A204.1 (cell line): Measurements from ENCODE around the gene ZC2HC1C.
"Not testable (repeated sequence)": the region's sequence is repeated elsewhere in the genome, so short reads cannot be mapped to it uniquely, and the experiment has no call there.

Source experiments
- FAIRE-seq: peaks from 2 replicates; lab custom pipeline; 2012; peaks lifted over from hg19 to GRCh38; lab: Jason Lieb, UNC

The ZC2HC1C gene

DNA sequence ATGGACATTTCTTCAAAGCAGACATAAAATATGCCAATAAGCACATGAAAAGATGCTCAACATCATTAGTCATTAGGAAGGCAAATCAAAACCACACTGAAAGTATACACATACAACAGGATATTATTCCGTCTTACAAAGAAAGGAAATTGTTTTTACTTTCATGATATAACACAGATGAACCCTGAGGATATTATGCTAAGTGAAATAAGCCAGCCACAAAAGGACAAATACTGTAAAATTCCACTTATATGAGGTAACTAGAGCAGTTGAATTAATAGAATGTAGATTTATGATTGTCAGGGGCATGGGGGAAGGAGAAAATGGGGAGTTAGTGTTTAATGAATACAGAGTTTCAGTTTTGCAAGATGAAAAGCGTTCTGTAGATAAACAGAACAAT is 9.8 kb upstream of the ZC2HC1C start:
- no peak for FAIRE-seq

DNA sequence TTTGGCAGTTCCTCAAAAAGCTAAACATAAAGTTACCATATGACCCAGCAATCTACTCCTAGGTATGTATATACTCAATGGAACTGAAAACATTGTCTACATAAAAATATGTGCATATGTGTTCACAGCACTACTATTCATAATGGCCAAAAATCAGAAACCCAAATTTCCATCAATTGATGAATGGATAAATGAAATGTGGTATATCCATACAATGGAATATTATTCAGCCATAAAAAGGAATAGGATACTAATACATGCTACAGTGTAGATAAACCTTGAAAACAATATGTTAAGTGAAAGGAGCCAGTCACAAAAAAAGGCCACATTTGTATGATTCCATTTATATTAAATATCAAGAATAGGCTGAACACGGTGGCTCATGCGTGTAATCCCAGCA is 9.0 kb upstream of the ZC2HC1C start:
- no peak for FAIRE-seq

DNA sequence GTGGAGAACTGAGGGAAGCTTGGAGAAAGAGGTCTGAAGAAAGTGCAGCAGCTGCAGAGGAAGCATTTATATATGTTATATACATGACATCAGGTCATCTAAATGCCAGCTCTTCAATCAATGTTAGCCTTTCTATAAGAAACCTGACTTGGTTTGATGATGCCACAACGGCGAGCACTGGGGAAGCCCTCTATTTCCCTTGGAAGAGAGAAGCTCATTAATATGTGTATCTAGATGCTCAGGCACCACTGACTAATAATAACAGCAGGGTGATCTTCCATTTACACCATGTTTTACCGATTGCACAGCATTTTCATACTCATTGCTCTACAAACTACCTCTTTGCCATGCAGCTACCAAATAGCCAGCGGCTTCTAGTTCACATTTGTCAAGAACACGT is 6.4 kb upstream of the ZC2HC1C start:
- FAIRE-seq: no peak

DNA sequence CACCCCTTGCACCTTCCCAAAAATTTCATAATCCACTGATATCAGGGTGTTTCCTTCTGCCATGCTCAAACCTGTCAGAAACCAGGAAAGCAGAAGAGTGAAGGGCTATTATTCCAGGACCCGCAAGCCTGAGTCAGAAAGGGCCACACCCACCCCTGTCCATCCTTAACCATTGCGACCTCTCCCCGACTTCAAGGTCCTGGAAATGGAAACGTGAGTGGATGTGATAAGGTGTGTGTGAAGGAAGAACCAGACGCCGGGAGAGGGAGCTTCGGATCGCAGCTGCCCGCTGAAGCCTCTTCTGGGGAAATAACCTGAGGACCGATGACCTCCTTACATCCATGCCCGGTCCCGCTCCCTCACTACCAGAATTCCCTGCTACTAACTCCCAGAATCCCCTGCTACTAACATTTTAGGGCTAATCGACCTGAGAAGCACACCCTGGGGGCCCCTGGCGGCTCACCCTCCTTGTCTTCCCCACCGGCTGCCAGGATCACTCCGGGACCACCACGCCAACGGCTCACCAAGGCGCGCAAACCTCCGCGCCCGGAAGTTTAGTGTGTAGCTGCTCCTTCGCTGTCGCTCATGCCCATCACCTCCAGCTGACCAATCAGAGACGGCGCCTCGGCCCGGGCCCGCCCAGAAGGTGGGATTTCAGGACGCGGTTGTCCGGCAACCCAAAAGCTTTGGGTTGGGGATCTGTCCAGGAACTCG is 5.8 kb upstream of the ZC2HC1C start, which contains the start of gene ACYP1:
Gene ACYP1, minus strand, starts transcription at position 534 of the 714 bp plus-strand sequence. Its CDS starts 471 bp downstream, at position 63.
- peak; percentile 48 for FAIRE-seq

GRCh38 chr14:75064205-75064567 is 5.3 kb upstream of the ZC2HC1C start:
- no peak for FAIRE-seq

DNA sequence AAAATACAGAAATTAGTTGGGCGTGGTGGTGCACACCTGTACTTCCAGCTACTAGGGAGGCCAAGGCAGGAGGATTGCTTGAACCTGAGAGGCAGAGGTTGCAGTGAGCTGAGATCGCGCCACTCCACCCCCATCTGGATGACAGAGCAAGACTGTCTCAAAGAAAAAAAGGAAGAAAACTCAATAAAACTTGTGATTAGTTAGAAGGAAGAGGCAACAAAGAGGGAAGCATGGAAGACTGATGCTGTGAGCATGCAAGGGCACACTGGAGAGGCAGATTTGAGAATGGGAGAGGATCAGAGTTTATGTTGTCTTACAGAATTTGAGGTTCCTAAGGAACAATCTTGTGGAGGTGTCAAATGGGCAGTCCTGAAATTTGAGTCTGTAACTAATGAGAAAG is 2.8 kb upstream of the ZC2HC1C start:
- FAIRE-seq: no peak

- FAIRE-seq: no peak
Measured at GRCh38 chr14:75067212-75067611, 2.2 kb upstream of the ZC2HC1C start.

DNA sequence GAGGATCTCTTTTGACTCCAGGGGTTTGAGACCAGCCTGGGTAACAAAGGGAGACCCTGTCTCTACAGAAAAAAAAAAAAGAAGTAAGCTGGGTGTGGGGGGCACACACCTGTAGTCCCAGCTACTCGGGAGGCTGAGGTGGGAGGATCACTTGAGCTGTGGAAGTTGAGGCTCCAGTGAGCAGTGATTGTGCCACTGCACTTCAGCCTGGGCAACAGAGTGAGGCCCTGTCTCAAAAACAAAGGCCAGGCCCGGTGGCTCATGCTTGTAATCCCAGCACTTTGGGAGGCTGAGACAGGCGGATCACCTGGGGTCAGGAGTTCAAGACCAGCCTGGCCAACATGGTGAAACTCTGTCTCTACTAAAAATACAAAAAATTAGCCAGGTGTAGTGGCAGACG is 1.7 kb upstream of the ZC2HC1C start:
- FAIRE-seq: not testable (repeated sequence)

GRCh38 chr14:75068294-75069120 is 934 bp upstream of the ZC2HC1C start:
- no peak for FAIRE-seq

DNA sequence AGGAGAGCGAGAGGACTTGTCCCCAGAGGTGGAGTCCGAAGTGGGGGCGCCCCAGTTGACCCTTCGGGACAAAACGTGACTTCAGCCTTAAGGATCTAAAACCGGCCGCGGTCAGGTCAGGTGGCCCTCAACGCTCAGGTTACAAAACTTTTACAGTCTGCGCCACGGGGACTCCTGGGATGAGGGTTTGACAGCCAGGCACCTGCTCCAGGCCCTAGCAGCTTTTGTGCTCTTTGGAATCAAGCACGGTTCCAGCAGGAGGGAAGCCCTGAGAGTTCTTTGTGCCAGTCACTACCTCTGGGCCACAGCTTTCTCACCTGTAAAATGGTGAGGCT is 337 bp downstream of the ZC2HC1C start:
- no peak for FAIRE-seq

GRCh38 chr14:75070383-75070782 is 942 bp downstream of the ZC2HC1C start:
- no peak for FAIRE-seq

DNA sequence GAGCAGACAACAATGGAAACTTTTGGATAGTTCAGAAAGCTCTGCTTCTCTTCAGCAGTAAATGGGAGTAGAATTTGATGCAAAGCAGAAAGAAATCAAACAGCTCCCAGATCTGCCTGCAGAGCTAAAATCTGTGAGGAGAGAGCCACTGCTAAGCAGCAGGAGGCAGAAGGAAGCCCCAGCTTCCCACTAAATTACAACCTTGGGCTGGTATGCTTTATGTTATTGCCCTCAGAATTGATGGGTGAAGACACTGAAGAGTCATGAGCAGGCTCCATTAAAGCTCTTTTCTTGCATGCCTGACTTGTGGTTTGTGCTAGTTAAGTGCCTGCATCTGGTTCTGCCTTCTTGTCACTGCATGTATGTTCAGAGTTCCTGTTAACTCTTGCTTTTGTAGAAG is 8.4 kb downstream of the ZC2HC1C start:
- no peak for FAIRE-seq

- no peak for FAIRE-seq
Measured at GRCh38 chr14:75079521-75079920, 10.1 kb downstream of the ZC2HC1C start.

DNA sequence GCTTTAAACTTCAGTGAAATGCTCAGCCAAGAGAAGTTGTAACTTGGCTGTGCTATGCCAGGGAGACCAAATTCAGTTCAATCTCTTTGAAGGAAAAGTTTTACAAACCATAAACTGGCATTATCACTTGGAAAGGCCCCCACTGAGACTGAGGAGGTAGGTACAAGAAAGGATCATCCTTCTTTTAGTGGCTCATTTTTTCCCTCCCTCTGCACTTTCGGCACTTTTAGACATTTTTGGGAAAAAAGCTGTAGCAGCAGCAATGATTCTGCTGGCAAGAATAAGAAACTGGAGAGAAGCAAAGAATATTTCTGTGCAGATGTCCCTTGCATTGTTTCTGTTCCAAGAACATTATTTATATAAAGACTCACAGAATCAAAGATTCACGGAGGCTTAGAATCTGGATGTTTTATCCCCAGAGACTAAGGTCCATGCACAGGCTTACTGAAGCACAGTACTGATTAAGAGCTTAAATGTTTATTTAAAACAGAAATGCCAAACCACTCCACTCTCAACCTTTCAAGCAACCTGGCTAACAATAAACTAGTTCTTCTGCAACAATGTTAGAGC is 12.3 kb downstream of the ZC2HC1C start:
- no peak for FAIRE-seq

- FAIRE-seq: no peak
Measured at GRCh38 chr14:75083271-75083670, 13.8 kb downstream of the ZC2HC1C start.

DNA sequence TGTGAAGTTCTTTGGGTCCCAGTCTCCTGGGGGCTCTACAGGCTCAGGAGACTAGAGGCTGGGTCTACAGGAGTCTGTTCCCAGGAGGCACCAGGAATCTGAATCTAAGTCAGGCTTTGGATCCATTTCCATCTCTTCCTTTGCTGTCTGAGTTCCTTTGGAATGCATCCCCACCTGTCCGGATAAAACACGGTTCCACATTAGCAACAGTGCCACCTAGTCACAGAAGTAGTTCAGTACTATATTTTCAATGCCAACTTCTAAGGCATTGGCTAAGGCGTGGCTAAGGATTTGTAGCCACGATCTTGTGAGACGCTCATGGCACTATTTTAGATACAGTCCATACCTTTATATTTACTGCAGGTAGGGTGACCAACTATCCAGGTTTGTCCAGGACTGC is 15.1 kb downstream of the ZC2HC1C start:
- no peak for FAIRE-seq

GRCh38 chr14:75088153-75088552 is 18.7 kb downstream of the ZC2HC1C start:
- no peak for FAIRE-seq

GRCh38 chr14:75088566-75089373 is 19.3 kb downstream of the ZC2HC1C start:
- FAIRE-seq: peak; percentile 54

GRCh38 chr14:75090353-75090752 is 20.9 kb downstream of the ZC2HC1C start:
- no peak for FAIRE-seq

DNA sequence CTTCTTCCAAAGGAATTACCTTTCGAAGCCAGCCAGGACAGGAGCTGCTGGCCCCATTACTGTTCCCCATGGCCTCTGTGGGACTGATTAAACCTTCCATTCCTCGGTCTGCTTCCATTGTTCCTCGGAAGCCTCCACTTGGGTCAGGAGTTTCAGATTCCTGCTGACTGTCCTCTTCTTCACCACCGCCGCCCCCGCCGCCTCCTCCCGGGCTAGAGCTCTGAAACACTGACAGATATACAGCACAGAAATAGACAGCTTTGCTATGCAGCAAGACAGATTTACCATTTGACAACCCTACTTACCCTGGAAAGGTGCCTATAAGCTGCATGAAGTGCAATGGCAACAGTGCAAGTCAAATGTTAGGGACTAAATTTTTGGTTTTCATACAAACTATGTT is 21.8 kb downstream of the ZC2HC1C start:
- FAIRE-seq: no peak

DNA sequence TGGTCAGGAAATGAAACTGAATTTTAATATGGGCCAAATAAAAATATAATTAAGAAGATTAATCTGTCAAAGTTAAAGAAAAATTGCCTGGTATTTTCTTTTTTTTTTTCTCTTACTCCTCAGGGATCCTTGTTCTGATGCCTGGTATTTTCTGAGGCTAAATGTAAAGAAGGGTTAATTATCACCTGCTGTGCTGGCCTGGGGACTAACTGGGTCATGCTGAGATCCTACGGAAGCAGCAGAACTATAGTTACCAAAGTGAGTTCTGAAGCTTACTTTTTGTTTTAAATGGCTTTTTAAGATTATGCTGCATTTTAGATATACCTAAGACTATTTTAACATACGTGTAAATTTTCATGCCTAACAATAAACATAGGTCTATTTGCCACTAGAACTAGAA is 23.3 kb downstream of the ZC2HC1C start:
- FAIRE-seq: no peak

DNA sequence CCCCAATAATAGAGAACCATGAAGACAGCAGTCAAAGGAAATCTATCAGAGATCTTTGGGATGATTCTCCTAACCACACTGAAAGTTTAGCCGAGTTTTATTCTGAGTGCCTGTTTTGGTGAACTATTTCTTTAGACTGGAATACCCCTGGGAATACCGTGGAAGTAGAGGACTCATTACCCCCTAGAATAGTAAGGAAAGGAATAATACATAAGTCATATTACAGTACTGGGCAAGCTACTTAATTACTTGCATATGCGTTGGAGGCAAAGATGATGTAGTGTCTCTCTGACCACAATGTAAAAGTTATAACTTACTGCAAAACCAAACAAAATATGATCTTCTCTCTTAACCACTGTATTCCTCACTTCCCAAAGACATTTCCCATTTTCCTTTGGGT is 25.5 kb downstream of the ZC2HC1C start:
- FAIRE-seq: no peak

- FAIRE-seq: no peak
Measured at GRCh38 chr14:75095690-75096089, 26.2 kb downstream of the ZC2HC1C start.
